ENCODE measurements around the gene FICD.

The FICD gene

GRCh38 chr12:108495823-108496579 is 19.1 kb upstream of the FICD start:
- in situ Hi-C loops (cut with MboI; ENCODE audit: low sequenced_read_pairs) = loop anchor here (25.0 kb wide), 1 partner anchor 434 kb away; no protein-coding TSS in a partner anchor

- in situ Hi-C loops (cut with MboI; ENCODE audit: low sequenced_read_pairs) = loop anchor here (25.0 kb wide), 1 partner anchor 436 kb away; no protein-coding TSS in a partner anchor
These were observed 16.9 kb upstream of the FICD start for GRCh38 chr12:108498136-108498535.

GRCh38 chr12:108502922-108503321 is 12.2 kb upstream of the FICD start:
- in situ Hi-C loops (cut with MboI; ENCODE audit: low sequenced_read_pairs) = loop anchor here (25.0 kb wide), 1 partner anchor 816 kb away; the partner anchor contains the start of gene PWP1

- in situ Hi-C loops (cut with MboI; ENCODE audit: low sequenced_read_pairs) = loop anchor here (25.0 kb wide), 1 partner anchor 818 kb away; the partner anchor contains the start of gene PWP1
These were observed 9.9 kb upstream of the FICD start for GRCh38 chr12:108505129-108505528.

GRCh38 chr12:108507971-108508642 is 7.0 kb upstream of the FICD start:
- in situ Hi-C loops (cut with MboI; ENCODE audit: low sequenced_read_pairs) = loop anchor here (25.0 kb wide), 1 partner anchor 821 kb away; the partner anchor contains the start of gene PWP1

- in situ Hi-C loops (cut with MboI; ENCODE audit: low sequenced_read_pairs) = loop anchor here (25.0 kb wide), 1 partner anchor 823 kb away; the partner anchor contains the start of gene PWP1
These were observed 5.3 kb upstream of the FICD start for GRCh38 chr12:108509806-108510205.

- in situ Hi-C loops (cut with MboI; ENCODE audit: low sequenced_read_pairs) = loop anchor here (25.0 kb wide), 1 partner anchor 824 kb away; the partner anchor contains the start of gene PWP1
These were observed 4.2 kb upstream of the FICD start for GRCh38 chr12:108510836-108511235.

GRCh38 chr12:108511633-108512540 is 3.2 kb upstream of the FICD start:
- in situ Hi-C loops (cut with MboI; ENCODE audit: low sequenced_read_pairs) = loop anchor here (25.0 kb wide), 1 partner anchor 825 kb away; the partner anchor contains the start of gene PWP1

- in situ Hi-C loops (cut with MboI; ENCODE audit: low sequenced_read_pairs) = loop anchor here (25.0 kb wide), 1 partner anchor 827 kb away; the partner anchor contains the start of gene PWP1
These were observed 557 bp upstream of the FICD start for GRCh38 chr12:108514468-108514972.

GRCh38 chr12:108515916-108516315 is 839 bp downstream of the FICD start:
- in situ Hi-C loops (cut with MboI; ENCODE audit: low sequenced_read_pairs) = loop anchor here (25.0 kb wide), 1 partner anchor 829 kb away; the partner anchor contains the start of gene PWP1

- in situ Hi-C loops (cut with MboI; ENCODE audit: low sequenced_read_pairs) = loop anchor here (25.0 kb wide), 1 partner anchor 829 kb away; the partner anchor contains the start of gene PWP1
These were observed 1.6 kb downstream of the FICD start for GRCh38 chr12:108516511-108517275.

GRCh38 chr12:108517288-108518100 is 2.4 kb downstream of the FICD start:
- in situ Hi-C loops (cut with MboI; ENCODE audit: low sequenced_read_pairs) = loop anchor here (25.0 kb wide), 1 partner anchor 830 kb away; the partner anchor contains the start of gene PWP1

- in situ Hi-C loops (cut with MboI; ENCODE audit: low sequenced_read_pairs) = loop anchor here (25.0 kb wide), 1 partner anchor 831 kb away; the partner anchor contains the start of gene PWP1
These were observed 3.1 kb downstream of the FICD start for GRCh38 chr12:108518101-108518715.

GRCh38 chr12:108518716-108519496 is 3.8 kb downstream of the FICD start:
- in situ Hi-C loops (cut with MboI; ENCODE audit: low sequenced_read_pairs) = loop anchor here (25.0 kb wide), 1 partner anchor 832 kb away; the partner anchor contains the start of gene PWP1

GRCh38 chr12:108519558-108519957 is 4.5 kb downstream of the FICD start:
- in situ Hi-C loops (cut with MboI; ENCODE audit: low sequenced_read_pairs) = loop anchor here (25.0 kb wide), 1 partner anchor 832 kb away; the partner anchor contains the start of gene PWP1

GRCh38 chr12:108523365-108523764 is 8.3 kb downstream of the FICD start:
- in situ Hi-C loops (cut with MboI; ENCODE audit: low sequenced_read_pairs) = loop anchor here (25.0 kb wide), 1 partner anchor 836 kb away; the partner anchor contains the start of gene PWP1

- in situ Hi-C loops (cut with MboI; ENCODE audit: low sequenced_read_pairs) = no loop called here
These were observed 10.6 kb downstream of the FICD start for GRCh38 chr12:108525681-108526080.

Measured in HL-60/S4 treated with retinoic acid at 250 ng/mL for 4 days and 3 days (cell line).